GM10266 (cell line): ENCODE data around the gene UNC13C.

ENCODE experiments used
- DNase-seq: peaks from one replicate; pipeline ENCODE4 v3.0.0; 2012; ENCODE audit errors: extremely low spot score
- TF ChIP-seq, protein P1 (sequence below): IDR thresholded peaks from 2 replicates; pipeline ENCODE4 v1.5.1; 2012; ENCODE audit warnings: mild to moderate bottlenecking, low read depth; ENCODE audit not compliant: control insufficient read depth, insufficient read depth; ENCODE audit errors: missing control alignments

UNC13C gene

DNA sequence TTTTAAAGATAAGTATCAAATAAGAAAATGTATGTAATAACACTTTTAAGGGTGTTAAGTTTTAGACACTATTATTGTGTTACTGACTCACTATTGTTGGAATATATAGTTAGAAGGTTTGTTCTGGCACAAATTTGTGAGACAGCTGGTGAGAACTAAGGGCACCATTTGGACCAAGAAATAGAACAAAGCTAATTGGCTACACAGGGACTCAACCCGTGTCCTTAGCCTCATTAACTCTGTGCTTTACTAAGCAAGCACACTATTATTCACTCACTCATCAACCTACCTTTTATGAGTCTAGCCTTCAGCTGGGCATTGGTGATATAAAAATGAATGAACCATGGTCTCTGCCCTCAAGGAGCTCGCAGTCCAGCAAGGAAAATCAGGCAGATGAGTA is 4.1 kb upstream of the UNC13C start:
- DNase-seq: no peak
- TF ChIP-seq, protein P1, sequence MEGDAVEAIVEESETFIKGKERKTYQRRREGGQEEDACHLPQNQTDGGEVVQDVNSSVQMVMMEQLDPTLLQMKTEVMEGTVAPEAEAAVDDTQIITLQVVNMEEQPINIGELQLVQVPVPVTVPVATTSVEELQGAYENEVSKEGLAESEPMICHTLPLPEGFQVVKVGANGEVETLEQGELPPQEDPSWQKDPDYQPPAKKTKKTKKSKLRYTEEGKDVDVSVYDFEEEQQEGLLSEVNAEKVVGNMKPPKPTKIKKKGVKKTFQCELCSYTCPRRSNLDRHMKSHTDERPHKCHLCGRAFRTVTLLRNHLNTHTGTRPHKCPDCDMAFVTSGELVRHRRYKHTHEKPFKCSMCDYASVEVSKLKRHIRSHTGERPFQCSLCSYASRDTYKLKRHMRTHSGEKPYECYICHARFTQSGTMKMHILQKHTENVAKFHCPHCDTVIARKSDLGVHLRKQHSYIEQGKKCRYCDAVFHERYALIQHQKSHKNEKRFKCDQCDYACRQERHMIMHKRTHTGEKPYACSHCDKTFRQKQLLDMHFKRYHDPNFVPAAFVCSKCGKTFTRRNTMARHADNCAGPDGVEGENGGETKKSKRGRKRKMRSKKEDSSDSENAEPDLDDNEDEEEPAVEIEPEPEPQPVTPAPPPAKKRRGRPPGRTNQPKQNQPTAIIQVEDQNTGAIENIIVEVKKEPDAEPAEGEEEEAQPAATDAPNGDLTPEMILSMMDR: no peak

DNA sequence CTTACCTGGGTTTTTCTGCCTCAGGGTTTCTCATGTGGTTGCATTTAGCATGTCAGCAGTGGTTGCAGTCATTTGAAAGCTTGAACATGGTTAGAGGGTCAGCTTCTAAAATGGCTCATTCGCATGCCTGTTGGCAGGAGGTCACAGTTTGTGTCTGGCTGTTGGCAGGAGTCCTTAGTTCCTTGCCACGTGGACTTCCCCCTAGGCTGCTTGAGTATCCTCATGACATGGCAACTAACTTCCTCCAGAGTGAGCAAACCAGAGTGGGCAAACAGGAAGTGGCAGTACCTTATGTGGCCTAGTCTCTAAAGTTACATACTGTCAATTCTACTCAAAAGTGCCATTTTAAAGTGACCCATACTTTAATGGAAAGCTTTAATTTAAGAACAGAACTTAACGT is 3.4 kb upstream of the UNC13C start:
- no peak for DNase-seq
- TF ChIP-seq, protein P1: no peak

DNA sequence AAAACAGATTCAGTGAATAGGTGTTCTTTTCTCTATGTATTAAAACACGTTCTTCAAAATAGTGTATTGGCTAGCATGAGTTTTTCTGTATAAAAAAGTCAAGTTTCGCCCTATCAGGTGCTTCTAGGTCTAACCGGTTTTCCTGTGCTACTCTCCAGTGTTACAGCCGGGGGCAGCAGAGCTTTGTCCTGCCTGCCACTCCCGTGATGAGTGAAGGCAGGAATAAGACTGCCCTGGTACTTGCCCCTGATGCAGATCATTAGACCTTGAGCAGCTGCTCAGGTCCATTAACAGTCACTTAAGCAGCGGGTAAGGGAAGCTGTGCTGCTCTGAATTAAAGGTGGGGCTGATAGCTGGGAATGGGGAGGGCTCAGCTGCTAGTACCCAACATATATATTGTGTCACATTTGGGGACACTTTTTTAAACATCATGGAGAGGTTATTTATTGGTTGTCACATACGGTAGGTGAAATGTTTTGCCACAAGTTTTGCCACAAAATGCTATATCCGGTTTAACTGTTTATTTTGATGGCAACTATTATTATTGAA is 1.3 kb upstream of the UNC13C start:
- no peak for DNase-seq
- TF ChIP-seq, protein P1: no peak

DNA sequence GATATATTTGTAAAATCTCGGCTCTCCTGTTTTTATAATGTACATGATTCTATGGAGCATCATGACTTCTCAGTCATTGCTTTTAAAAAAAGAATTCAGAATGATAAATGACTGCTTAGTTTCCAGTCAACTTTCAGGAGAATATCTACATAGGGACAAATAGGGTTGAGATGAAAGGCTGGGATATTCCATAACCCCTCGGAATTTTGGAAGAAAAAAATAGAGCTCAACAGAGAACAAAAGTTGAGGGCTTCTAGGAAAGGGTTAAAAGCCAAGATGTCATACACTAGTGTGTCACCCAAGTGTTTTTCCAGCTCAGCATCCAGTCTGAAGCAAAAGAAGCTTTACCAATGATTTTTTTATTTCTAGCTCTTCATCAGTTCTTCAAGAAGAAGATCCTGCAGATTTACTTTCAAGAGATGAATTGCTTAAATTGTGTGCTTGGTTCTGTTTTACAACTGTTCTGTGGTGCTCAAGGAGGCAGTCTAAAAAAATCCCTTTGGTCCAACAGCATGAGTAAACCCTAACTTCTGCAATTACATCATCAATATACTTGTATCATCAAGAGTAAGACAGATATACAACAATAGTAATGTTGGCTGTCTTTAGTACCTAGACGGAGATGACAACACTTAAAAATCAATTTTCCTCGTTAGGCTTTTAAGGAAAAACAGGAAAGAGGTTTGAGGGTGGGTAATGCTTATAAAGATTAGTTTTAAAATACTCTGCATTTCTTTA is 979 bp downstream of the UNC13C start:
- TF ChIP-seq, protein P1: no peak
- DNase-seq: no peak

DNA sequence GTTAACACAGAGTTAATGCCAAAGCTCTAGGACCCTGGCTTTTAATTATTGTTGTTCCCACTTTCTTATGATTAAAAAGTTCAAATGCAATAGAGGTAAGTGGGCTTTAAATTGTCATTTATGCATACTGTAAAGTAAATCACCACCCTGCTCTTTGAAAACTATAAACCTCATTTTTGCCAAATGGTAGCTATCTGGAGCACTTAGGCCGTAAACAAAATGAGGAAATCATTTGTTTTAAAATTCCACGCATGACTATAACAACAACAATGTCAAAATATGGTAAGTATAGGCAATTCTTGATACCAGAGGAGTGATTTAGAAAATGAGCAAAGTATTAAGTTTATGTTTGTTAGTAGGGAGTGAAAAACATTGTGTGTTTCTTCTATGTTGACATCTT is 1.8 kb downstream of the UNC13C start:
- TF ChIP-seq, protein P1: no peak
- DNase-seq: no peak

DNA sequence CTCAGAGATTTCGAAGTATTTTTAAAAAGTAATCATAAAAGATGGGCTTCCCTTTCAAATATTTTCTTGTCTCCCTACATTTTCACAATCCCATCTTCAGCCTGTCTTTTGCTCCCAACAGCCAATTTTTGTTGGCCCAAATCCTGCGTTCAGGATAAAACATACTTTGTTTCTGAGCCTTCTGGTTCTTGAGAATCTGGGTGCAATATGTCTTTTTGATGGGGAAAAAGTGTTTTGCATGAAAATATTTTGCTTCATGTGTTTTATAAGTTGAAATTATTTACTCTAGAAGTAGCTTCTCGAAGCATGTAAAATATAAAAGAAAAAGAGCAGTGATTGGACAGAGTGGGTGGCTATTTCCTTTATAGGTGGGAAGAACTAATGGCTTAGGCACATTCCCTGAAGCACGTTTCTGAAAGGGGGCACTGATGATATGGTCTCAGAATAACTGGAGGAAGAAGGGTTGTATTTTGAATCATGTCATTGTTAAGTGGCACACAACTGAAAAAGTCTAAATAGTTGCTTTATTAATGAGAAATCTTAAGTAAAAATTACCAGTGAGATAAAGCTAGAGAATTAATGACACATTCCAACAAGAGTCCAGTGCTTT is 3.9 kb downstream of the UNC13C start:
- TF ChIP-seq, protein P1: no peak
- DNase-seq: no peak

DNA sequence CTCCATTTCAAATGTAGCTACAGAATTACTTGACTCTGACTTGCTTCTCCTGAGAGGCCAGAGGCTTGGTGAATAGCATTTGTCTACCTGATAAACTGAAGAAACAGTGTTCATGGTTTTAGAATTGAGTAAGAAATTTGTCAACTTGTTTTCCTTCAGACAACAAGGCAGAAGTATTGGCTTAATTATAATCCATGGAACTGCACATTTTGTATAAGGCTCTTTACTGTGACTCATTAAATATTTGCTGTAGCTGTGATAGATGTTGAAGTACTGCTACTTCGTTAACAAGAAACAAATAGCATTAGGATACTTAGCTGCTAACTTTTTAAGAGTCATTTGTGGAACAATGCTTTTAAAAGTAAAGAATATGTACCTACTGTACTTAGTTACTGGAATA is 4.6 kb downstream of the UNC13C start:
- DNase-seq: no peak
- TF ChIP-seq, protein P1: no peak
